GM21447 (cell line): ENCODE data around the gene USP24.
"Not testable (repeated sequence)": the region's sequence is repeated elsewhere in the genome, so short reads cannot be mapped to it uniquely, and the experiment has no call there.

Experiments used
- ATAC-seq: cut with Tn5 transposase; IDR thresholded peaks from one replicate; pipeline ENCODE4 v1.9.1; 2021; ENCODE audit not compliant: unreplicated experiment

Gene USP24

DNA sequence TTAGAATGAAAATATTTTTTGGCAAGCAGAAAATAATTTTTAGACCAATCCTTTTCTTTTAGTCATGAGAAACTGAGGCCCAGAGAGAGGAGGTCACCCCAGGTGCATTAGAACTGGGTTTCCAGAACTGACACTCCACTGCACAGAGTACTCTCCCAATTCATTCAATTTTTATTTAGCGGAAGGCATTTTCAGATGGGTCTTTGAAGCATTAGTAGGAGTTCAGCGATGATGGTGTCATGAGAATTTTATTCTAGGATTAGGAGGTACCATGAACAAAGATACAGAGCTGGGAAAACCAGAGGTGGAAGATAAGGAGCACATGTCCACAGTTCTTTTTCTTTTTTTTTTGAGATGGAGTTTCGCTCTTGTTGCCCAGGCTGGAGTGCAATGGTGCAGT is 173.6 kb downstream of the USP24 start:
- ATAC-seq: no peak

DNA sequence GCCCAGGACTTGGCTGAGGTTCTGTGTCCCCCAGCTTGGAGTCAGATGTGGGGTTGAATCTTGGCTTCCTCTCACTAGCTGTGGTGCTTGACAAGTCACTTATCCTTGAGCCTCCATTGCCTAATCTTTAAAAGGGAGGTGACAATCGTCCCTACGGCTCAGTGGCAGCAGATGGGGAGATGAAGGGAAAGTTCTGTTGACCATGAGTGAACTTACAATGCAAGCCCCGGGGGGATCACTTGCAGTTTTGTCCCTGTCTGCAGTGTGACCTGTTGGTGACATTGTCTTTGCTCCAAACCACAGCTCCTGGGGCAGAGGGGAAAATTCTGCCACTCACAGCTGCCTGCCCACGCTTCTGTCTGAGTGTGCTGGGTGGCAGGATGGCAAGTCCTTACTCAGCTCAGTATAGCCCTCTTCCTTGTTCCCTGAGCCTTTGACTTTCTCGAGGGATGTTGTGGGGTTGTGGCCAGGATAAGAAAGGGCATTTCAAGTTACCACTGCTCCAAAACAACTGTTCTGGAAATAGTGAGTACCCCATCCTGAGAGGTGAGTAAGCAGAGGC is 174.2 kb downstream of the USP24 start:
- no peak for ATAC-seq

DNA sequence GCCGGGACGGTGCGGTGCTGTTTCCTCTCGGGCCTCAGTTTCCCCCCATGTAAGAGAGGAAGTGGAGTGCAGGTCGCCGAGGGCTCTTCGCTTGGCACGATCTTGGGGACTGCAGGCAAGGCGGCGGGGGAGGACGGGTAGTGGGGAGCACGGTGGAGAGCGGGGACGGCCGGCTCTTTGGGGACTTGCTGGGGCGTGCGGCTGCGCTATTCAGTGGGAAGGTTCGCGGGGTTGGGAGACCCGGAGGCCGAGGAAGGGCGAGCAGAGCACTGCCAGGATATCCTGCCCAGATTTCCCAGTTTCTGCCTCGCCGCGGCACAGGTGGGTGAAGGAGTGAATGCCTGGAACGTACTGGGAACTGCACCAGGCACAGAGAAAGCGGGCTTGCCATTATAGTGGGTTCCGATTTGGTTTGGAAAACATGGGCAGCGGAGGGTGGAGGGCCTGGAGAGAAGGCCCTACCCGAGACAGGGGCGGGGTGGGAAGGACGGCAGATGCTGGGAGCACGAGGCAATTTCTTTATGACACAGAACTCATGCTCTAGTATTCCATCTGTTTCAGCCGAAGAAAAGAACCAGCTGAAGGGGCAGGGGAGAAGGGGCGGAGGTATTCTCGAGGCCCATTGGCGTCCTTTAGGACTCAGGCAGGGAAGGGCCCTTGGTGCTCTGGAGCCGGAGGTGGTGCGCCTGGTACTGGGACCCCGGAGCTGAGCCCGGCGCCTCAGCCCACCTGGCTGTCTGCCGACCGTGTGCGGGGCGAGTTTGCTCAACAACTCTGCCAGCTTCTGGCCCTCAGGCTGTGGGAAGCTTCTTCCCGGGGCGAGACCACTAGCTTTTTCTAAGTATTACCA is 174.9 kb downstream of the USP24 start:
- no peak for ATAC-seq

- no peak for ATAC-seq
Measured at GRCh38 chr1:55039342-55040082, 175.7 kb downstream of the USP24 start, which contains the start of gene PCSK9. Gene PCSK9, plus strand, starts transcription at chr1:55039548. Its CDS starts 290 bp downstream, at chr1:55039838.

- no peak for ATAC-seq
Measured at GRCh38 chr1:55038974-55039341, 176.2 kb downstream of the USP24 start.

GRCh38 chr1:55038552-55038838 is 176.7 kb downstream of the USP24 start:
- ATAC-seq: no peak

DNA sequence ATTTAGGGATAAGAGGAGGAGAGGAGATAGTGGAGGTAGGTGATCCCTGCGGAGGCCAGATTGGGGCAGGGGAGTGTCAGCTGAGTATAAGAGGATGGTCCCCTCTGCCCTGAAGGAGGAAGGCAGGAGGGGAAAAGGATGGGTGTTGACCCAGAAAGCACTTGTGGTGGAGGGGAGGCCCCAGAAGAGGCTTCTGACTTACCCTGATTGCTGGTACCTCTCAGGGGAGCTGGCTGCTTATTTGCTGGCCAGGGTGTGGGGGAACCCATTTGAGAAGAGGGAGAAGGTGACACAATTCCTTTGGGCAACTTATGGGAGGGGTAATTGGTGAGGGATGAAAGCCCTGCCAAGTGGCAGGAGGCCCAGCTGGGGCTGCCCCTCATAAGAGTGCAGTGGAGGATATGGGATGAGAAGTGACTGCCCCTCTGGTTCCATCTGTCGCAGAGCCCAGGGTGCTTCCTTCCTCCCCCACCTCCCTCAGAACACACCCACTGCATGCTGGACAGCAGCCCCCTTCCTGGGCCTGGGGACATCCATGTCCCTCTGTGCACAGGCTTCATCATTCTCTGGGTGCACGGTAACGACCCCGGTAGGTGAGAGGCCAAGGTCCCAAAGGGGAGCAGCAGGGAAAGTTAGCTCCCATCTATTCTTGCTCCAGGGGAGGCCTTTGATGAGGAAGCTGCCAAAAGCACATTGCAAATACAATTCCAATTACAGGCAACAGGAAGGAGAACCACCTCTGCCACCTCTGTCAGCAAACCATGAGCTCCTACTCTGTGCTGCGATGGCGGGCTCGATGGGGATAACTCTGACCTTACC is 177.2 kb downstream of the USP24 start:
- ATAC-seq: no peak

GRCh38 chr1:55035904-55036303 is 179.3 kb downstream of the USP24 start:
- ATAC-seq: no peak

DNA sequence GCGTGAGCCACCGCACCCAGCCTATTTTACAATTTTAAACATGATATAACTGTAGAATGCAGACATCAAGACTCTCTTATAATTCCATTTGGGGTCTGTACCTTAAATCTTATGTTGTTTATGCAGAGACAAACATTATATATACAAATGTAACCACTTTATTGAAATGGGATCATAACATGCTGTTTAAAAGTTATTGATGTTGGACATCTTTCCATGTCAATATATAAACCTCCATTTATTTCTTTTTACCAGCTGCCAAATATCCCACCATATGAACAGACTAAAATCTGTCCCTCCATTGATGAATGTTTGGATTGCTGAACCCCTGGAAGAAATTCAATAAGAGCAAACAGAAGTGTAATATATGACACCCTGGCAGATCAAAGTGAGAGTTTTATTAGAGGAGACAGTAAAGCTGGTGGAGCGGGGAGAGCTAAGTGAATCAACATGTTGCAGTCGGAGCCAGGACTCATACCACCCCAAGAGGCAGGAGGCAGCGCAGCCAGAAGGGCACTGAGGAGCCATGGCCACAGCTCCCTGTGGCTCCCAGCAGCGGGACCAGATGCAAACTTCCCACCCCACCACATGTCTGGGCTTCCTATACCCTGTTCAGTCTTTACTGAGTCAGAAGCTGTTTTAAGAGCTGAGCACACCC is 180.6 kb downstream of the USP24 start:
- no peak for ATAC-seq

- ATAC-seq: no peak
Measured at GRCh38 chr1:55033265-55033614, 181.9 kb downstream of the USP24 start.

GRCh38 chr1:55031098-55031497 is 184.1 kb downstream of the USP24 start:
- not testable (repeated sequence) for ATAC-seq

DNA sequence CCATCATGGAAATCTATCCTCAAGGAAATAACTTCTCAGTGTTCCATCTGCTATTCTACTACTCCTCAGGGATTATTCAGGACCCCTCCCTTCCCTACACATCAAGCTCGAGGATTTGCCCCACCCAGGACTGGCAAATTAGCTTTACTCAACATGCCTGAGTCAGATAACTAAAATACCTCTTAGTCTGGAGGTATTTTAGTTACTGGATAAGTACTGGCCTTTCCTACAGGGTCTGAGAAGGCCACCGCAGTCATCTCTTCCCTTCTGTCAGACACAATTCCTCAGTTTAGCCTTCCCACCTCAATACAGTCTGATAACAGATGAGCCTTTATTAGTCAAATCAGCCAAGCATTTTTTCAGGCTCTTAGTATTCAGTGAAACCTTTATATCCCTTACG is 188.5 kb downstream of the USP24 start:
- ATAC-seq: not testable (repeated sequence)

DNA sequence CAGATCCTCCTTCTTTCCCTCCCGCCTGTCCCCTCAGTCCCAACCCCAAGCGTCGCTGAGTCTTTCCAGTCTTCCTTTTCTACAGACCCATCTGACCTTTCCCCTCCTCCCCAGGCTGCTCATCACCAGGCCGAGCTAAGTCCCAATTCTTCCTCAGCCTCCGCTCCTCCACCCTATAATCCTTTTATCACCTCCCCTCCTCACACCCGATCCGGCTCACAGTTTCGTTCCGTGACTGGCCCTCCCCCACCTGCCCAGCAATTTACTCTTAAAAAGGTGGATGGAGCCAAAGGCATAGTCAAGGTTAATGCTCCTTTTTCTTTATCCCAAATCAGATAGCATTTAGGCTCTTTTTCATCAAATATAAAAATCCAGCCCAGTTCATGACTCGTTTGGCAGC is 191.0 kb downstream of the USP24 start:
- not testable (repeated sequence) for ATAC-seq

- ATAC-seq: no peak
Measured at GRCh38 chr1:55021942-55022546, 193.1 kb downstream of the USP24 start.

- no peak for ATAC-seq
Measured at GRCh38 chr1:55018395-55018794, 196.8 kb downstream of the USP24 start.
